LNCaP clone FGC (cell line): Measurements from ENCODE around the gene BACE1-AS.
"Not testable (repeated sequence)": the region's sequence is repeated elsewhere in the genome, so short reads cannot be mapped to it uniquely, and the experiment has no call there.

Experiments
- DNase-seq: peaks from one replicate; pipeline ENCODE4 v3.0.0-alpha.2; 2011; ENCODE audit warnings: low read depth
- H3K4me3 ChIP-seq: 2 replicates; pipeline ENCODE4 v1.5.1; 2011; ENCODE audit warnings: mild to moderate bottlenecking, low read depth, low read length, control low read depth
- TF ChIP-seq, protein P1 (sequence below): IDR thresholded peaks from 2 replicates; pipeline ENCODE4 v1.5.1; 2012; ENCODE audit warnings: mild to moderate bottlenecking; ENCODE audit not compliant: control insufficient read depth, insufficient read depth; ENCODE audit errors: extremely low read depth

BACE1-AS gene

DNA sequence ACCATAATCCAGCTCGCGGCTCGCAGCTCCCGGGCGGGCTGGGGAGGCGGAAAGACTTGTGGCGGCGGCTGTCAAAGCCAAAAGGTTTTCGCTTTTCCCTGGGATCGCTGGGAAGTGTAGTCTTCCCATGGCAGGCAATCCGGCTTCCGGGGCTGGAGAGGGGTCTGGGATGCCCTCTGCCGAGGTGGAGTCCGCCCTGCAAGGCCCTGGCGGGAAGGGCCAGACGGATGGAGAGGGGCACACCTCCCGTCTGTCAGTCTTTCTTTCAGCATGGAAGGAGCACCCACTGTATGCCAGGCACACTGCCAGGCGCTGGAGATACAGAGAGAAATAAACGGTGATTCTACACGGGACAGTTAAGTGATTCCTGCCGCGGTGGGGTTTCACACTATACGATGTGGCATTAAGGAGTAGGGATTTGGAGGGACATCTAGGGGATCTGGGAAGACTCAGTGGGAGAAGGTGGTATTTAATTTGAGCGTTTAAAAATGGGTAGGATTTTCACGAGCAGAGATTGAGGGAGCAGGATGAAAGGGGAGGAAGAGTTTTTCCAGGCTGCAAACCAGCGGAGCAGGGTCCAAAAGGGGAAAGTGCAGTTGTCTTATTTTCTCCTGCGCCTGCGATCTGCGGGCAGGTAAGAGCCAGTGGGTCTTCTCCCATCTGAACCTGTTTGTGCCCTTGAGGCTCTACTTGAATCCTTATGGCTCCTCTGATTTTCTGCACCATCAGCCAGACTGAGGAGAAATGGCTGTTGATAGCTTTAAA, 25.2 kb downstream of the BACE1-AS start, which contains the start of gene BACE1:
TSS of gene BACE1 (minus strand) at position 60 of the 765 bp plus-strand sequence. CDS start 461 bp downstream, outside the sequence.
- H3K4me3 ChIP-seq: peak within 1 kb of the TSS; percentile 75
- TF ChIP-seq, protein P1, sequence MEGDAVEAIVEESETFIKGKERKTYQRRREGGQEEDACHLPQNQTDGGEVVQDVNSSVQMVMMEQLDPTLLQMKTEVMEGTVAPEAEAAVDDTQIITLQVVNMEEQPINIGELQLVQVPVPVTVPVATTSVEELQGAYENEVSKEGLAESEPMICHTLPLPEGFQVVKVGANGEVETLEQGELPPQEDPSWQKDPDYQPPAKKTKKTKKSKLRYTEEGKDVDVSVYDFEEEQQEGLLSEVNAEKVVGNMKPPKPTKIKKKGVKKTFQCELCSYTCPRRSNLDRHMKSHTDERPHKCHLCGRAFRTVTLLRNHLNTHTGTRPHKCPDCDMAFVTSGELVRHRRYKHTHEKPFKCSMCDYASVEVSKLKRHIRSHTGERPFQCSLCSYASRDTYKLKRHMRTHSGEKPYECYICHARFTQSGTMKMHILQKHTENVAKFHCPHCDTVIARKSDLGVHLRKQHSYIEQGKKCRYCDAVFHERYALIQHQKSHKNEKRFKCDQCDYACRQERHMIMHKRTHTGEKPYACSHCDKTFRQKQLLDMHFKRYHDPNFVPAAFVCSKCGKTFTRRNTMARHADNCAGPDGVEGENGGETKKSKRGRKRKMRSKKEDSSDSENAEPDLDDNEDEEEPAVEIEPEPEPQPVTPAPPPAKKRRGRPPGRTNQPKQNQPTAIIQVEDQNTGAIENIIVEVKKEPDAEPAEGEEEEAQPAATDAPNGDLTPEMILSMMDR: peak; percentile 62
- DNase-seq: peak; percentile 25

GRCh38 chr11:117318738-117319137, 27.6 kb downstream of the BACE1-AS start:
- TF ChIP-seq, protein P1: no peak

DNA sequence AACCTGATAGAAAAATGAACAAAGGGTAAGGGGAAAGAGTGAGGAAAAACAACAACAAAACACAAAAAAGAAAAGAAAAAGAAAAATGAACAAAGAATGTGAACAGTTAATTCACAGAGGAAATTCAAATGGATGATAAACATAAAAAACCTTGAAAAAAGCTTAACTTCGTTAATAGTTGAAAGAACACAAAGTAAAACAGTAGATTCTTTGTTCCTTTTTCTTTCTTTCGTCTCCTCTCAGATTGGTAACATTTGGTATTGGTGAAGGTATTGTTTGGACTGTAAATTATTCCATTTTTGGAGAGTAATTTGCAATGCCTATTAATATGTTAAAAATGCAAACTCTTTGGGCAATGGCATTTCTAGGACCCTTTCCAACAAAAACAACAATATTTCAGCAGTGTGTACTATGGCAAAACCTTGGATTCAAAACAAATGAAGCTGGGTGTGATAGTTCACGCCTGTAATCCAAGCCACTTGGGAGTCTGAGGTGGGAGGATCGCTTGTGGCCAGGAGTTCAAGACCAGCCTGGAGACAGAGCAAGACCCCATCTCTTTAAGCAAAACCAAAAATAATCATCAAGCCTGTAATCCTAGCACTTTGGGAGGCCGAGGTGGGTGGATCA, 28.2 kb downstream of the BACE1-AS start:
- TF ChIP-seq, protein P1: no peak
- no peak for DNase-seq
- no peak overlapping the region for H3K4me3 ChIP-seq

More at GRCh38 chr11:117318738-117319137, 27.6 kb downstream of the BACE1-AS start:
- no peak for DNase-seq
- H3K4me3 ChIP-seq: no peak overlapping the region

GRCh38 chr11:117327255-117327566, 36.1 kb downstream of the BACE1-AS start:
- DNase-seq: not testable (repeated sequence)
- H3K4me3 ChIP-seq: peak overlapping the region; percentile 82

- H3K4me3 ChIP-seq: peak within 1 kb of the TSS; percentile 82
- DNase-seq: peak; percentile 91
- TF ChIP-seq, protein P1: no peak
These were observed 36.6 kb downstream of the BACE1-AS start, which contains the start of gene CEP164 for GRCh38 chr11:117327567-117328374. Gene CEP164, plus strand, starts transcription at chr11:117327854. Its CDS starts 10,733 bp downstream, at chr11:117338587.

DNA sequence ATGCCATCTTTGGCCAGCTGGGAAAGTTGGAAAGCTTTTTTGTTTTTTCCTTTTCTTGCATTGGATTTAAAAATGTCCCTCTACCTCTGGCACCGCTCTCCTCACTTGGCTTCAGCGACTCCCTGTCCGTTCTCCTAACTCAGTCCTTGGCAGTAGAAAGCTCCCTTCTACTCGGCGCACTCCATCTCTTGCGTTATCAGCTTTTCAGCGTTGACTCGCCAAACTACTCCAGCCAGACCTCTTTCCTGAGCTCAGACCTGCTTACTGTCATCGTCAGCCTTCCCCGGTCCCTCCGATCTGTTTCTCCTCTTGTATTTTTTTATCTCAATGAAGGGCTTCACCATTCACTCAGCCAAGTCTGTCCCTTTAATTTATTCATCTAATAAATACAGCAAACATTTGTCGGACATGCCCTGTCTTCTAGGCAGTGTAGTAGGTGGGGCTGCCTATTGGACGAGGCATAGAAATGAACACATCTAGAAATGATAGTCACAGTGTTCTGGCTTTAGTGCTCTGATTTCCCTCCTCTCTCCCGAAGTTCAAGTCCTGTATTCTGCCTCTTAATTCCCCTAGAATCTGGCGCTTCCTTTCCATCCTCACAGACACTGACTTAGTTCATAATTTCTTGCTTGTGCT, 37.3 kb downstream of the BACE1-AS start:
- DNase-seq: peak; percentile 26

More for the DNA sequence above, 37.3 kb downstream of the BACE1-AS start:
- H3K4me3 ChIP-seq: peak overlapping the region; percentile 82
- TF ChIP-seq, protein P1: no peak
